HG02642 (cell line): ENCODE results near the gene CRNN.

Source experiments
- ATAC-seq: cut with Tn5 transposase; IDR thresholded peaks from one replicate; pipeline ENCODE4 v1.9.1; 2021; ENCODE audit warnings: mild to moderate bottlenecking; ENCODE audit not compliant: unreplicated experiment, poor library complexity

The CRNN gene

DNA sequence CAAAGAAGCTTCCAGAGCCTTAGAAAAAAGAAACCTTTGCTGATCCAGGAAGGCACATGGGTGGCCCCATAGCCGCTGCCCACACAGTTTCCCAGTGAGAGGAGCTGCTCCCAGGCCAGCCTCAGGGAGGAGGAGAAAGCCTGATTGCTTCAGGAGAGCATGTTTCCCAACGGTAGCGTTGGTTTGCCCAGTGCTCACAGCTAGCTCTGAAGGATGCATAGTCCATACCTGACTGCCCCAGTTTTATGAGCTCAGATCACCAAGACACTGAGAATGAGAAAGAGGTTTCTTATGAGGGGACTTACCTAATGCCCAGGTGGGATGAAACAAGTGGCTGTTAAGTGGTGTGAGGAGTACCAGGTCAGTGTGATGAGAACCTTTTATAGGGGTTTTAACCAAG lies at the start of gene CRNN:
TSS of gene CRNN (minus strand) at position 355 of the 400 bp plus-strand sequence. CDS start 2,030 bp downstream, outside the sequence.
- no peak for ATAC-seq

DNA sequence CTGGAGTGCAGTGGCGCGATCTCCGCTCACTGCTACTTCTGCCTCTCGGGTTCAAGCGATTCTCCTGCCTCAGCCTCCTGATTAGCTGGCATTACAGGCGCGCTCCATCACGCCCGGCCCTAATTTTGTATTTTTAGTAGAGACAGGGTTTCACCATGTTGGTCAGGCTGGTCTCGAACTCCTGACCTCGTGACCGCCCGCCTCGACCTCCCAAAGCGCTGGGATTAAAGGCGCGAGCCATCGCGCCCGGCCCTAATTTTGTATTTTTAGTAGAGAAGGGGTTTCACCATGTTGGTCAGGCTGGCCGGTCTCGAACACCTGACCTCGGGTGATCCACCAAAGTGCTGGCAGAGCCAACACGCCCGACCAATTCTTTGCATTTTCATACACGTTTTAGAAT lies 48.6 kb upstream of the CRNN start:
- ATAC-seq, result no peak

DNA sequence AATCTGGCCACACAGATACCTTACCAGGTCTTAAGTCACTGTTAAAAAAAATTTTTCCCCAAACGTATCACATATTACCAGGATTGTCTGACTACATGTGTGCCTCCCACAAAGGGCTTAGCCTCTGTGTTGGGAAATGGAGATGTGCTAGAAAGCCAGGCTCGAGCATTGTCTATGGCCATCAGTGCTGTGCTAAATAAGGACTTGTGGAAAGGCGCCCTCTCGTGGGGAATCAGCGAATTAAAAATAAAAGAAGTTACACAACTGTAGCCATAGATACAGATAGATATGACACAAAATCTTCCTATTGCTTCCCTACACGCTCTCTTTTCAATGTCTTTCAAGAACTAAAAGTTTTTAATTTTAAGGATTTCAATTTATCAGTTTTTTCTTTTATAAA lies 47.5 kb upstream of the CRNN start:
- no peak for ATAC-seq

DNA sequence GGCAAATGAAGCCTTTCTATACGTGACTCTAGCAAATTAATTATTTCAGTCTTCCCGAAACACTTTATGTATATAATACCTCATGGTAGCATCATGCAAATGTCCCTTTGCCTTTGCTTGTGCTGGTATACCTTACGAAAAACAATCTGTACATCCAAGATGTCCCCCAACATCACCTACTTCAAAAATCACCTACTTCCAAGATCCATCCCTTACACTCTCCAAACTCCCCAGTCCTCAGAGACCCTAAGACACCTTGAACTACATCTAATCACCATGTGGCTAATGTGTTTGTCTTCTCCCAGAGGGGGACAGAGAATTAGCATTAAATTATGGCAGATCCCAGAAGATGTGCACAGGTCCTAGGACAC lies 46.5 kb upstream of the CRNN start:
- no peak for ATAC-seq

DNA sequence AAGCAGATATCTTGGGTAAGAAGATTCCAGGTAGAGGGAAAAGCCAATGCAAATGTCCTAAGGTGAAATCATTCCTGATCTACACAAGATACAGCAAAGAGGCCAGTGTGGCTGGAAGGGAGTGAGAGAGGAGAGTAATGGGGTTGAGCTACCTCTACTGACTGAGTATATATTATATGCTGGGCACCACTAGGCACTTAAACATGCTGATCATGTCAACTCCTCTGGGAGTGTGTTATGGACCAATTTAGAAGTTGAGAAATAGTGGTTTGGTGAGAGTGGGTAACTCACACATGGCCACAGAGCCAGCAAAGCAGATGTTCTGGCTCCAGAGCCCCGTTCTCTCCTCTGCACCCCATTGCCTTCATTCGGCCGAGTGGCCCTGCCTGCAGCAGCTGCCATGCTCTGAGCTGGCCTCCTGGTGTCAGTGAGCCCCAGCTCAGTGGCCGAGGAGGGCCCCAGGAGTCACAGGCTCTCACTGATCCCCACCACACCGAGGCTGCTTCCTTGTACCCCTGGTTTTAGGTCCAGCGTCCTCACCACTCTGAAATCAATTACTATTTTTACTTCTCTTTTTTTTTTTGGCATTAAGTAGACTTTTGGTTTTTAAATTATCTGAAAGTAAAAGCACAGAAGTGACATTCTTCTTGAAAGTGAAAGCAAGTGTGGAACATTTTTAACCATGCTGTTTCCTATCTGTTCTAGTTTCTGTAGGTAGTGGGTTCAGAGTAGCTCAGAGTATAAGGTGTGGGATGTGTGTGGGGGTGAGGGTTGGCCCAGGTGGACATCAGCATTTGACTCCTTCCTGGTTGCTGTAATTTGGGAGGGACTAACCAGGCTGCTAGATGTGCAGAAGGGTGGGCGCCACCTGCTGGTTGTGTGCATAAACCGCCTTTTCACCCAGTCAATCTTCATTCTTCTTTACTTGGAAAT lies 45.8 kb upstream of the CRNN start:
- ATAC-seq, result peak; percentile 95

DNA sequence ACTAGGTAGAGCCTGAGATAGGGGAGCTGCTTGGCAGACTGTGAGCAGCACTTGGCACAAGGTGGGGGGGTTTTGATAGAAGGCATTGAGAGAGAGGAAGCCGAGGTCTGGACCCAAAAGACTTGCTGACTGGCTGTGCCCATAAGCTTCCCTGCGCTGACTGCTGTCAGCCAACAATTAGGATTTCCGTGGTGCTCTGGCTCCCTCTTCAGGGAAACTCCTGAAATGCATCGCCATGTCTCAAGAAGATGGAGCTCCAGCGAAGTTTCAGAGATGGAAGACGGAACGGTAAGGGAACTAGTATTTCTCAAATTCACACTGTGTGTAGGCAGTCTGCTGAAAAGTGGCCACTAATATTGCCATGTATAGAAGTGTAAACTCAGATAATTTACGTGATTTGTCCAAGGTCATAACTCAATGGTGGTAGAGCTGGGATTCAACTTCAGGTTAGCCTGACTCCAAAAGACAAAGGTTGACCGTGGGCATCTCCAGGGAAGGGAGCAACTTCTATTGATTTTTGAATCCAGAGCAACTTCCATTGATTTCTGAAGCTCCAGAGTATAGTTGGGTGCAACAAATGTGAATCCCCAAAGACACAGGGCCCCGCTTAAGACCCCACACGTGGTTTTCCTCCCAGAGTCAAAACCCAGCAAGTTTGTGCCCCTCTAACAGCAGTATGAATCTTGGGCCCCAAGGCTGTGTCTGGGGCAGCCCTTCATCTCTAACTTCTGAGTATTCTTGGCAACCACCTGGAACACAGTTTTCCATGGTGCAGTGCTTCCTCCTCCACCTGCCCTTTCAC lies 44.5 kb upstream of the CRNN start:
- ATAC-seq, result no peak

DNA sequence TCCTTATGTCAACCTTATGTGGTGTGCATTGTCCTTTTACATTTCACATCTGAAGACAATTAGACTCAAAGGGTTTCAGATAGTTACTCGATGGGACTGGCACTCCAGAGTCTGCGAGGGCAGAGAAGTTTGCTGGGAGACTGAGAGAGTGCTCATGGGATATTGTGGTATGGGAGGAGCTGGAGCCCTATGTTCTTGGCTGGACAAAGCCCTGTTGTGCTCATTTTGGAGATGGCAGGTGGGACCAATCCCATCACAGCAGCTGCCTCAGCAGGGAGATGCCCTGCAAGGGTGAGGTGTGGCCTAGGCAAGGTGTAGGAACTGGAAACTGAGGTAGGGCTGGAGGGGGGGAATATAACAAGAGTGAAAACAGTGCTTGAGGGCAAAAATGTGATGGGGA lies 43.5 kb upstream of the CRNN start:
- ATAC-seq, result no peak

DNA sequence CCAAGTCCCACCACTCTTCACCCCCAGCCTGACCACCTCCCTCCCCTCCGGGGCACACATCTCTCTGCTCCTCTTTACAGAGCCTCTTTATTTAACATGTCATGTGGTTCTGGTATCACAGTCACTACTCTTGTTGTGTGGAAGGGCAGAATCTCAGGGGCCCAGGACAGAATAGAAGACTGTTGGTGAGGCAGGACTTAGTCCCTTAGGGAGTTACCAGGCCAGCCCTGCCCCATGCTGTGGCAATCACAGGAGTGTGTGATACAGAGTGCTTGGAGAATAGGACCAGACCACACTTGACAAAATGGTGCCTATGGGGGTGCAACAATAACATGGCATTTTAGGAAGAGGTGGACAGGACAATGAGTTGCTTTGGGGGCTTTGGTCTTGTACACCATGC lies 43.0 kb upstream of the CRNN start:
- ATAC-seq, result no peak

DNA sequence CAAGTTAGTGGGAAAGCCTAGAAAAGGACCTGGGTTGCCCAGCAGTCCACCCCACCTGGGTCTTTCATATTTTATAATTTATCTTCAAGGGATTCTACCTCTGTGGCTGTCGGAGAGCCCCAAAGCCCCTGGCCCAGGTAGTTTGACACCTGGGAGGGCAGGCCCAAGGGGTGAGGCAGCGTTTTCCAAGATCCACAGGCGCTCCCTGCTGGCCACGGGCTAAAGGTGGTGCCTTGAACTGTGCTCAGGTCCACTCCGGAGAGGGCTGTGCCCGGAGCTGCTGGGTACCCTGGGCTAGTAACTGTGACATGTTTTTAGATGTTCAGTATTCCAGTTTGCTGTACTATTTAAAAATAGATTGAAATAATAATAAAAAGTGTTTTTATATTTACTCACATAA lies 37.2 kb upstream of the CRNN start:
- ATAC-seq, result no peak

DNA sequence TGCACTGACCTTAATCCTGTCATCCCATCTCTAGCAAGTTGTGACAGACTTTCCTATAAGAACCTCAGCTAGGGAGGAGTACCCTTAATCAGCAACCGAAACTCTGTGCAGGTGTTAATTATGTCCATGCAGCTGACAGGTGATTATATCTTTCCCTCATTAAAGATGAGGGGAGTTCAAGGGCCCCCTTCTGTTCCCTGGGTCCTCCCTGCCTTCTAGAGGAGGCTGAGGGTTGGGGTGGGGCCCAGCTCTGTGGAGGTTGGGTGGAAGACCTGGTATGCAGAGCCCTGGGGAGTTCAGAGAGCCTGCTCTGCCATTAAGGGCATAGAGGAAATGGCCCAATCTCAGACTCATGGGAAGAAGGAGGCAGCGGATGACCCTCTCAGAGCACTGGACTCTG lies 35.6 kb upstream of the CRNN start:
- ATAC-seq, result no peak

DNA sequence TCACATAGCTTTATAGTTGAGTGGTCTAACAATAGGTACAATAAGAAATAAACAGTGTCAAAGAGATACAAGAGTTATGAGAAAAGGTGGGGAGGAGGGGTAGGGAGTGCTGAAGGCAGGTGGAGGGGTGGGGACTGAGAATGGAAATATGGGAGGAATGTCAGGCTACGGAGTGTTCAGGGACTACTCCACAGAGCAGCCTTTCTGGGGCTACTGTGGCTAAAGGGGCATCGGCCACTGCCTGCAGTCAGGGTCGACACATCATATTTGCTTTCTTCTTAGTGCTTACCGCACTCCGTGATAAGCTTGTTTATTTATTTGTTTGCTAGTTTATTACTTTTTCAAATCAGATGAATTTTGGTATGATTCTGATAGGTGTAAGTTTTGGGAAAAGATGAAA lies 34.4 kb upstream of the CRNN start:
- no peak for ATAC-seq

DNA sequence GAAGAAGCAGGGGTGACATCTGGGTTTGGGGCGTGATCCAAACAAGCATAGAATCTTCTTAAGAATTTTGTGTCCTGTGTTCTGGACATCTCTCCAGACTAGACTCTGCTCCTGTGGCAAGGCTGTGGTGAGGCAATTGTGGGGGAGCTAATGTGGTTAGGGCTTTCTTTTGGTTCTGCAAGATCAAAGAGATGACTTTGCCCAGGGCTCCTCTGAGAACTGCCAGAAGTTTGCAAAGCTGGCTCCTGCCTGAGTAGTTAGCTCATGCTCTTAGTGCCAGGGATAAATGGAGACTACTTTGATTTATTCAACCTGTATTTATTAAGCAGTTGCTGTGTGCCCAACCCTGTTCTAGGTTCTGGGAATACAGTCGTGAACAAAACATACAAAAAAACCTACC lies 34.0 kb upstream of the CRNN start:
- ATAC-seq, result no peak

DNA sequence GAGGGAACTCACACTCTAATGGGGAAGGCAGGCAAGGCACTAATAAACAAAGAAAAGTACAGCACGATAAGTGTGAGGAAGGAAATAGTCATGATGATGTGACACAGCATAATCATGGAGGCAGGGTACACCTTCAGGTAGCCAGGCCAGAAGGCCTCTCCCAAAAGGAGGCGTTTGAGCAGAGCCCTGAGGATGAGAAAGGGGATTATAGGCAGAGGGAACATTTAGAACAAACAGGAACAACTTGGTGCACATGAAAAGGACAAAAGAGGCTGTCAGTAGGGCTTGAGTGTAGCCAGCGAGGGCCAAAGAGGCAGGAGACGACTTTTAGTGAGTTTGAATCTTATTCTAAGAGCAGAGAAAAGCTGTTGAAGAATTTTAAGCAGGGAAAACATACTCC lies 33.4 kb upstream of the CRNN start:
- ATAC-seq, result no peak

DNA sequence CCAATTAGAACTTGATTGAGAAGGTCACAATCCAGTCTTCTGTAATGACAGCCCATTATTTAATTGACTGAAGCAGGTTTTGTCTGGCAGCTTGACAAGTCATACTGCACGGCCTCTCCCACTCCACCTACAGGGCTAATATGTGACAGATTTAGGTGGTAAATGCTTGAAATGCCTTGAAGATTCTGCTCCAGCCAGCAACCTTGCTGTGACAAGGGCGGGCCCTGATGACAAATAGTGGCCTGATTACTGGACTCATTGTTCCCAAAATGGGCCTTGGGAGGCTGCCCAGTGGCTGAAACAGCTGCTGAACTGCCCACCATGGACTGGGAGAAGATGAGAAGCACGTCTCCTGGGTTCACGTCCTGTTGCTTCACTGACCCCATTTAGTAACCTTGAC lies 30.0 kb upstream of the CRNN start:
- ATAC-seq, result no peak

DNA sequence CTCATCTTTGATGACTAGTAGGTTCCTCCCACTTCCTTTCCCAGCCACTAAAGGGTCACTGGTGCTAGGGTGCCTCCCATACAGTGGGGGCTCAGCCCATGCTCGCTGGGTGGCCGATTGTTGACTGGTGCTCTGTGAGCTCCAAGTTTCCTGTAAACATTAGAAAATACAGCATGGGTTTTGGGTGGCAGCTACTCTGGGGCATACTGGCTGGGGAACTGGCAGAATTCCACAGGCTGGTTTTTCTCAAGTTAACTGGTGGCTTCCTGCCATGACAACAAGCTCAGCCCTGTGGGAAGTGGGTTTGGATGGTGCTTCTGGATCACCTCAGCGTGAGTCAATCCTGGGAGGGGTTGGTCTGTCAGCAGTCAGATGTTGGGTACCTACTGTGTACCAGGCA lies 28.7 kb upstream of the CRNN start:
- ATAC-seq, result no peak

DNA sequence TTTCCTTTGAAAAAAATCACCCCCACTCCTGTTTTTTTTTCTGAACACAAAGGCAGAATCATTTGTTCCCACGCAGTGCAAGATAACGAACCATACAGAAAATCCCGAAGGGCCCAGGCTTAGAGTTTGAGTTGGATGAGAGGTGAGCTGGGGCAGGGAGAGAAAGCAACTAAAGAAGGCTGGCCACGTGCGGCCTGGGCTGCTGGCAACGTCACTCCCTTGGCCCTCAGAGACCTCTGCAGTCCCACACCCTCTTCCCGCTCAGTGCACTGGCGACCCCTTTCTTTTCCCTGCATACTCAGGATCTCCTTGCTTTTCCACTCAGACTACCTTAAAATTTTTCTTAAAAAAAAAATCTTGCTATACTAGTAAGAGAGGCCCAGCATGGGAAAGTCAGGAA lies 28.2 kb upstream of the CRNN start:
- ATAC-seq, result no peak

DNA sequence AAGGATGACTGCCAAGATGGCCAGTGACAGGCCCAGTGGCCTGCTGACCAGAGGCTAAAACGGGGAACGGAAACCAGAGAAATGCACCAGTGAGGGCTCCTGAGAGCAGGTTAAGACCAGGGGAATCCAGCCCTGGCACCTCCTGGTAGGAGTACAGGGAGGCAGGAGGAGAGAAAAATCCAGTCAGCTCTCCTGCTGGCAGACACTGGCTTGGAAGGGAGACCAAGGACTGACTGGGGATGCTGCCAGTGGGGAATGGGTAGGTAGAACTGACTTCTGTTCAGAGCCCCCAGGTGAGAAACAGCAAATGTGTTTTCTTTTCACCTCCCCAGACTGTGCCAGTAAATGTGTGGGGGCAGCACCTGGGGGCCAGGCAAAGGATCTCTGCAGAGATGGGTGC lies 27.7 kb upstream of the CRNN start:
- no peak for ATAC-seq

DNA sequence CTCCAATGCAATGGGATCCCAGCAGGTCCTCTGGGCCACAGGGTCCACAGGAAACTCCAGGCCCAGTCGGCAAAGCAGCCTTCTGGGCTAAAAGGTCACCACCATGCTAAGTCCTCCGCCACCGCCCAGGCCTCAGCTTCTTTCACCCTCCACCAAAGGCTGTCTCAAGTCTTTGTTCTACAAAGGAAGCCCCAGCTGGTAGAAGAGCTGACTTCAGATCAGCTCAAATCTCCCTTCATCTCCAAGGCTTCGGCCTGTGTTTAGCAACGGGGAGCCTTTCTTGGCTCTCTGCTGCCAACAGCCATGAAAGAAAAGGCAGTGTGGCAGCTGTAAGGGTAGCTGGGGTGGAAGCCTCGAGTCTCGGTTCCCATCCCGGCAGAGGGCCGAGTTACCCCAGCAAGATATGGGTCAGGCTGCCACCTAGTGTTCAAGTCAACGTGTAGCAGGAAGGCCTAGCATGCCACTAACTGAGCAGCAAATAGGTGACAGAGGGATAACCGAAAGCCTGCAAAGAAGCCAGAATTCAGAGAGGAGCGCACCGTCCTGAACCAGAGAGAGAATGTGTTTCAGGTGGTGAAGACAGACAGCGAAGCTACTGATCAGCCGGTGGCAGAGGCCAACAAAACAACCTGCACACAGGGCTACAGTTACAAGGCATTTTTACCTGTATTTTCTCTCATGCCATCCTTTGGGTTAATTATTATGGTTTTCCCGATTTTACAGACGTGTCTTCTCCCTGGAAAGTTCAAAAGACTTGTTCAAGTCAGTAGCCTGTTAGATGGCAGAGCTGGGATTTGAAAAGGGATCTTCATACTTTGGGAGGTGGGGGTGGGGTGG lies 26.8 kb upstream of the CRNN start:
- peak; percentile 96 for ATAC-seq

DNA sequence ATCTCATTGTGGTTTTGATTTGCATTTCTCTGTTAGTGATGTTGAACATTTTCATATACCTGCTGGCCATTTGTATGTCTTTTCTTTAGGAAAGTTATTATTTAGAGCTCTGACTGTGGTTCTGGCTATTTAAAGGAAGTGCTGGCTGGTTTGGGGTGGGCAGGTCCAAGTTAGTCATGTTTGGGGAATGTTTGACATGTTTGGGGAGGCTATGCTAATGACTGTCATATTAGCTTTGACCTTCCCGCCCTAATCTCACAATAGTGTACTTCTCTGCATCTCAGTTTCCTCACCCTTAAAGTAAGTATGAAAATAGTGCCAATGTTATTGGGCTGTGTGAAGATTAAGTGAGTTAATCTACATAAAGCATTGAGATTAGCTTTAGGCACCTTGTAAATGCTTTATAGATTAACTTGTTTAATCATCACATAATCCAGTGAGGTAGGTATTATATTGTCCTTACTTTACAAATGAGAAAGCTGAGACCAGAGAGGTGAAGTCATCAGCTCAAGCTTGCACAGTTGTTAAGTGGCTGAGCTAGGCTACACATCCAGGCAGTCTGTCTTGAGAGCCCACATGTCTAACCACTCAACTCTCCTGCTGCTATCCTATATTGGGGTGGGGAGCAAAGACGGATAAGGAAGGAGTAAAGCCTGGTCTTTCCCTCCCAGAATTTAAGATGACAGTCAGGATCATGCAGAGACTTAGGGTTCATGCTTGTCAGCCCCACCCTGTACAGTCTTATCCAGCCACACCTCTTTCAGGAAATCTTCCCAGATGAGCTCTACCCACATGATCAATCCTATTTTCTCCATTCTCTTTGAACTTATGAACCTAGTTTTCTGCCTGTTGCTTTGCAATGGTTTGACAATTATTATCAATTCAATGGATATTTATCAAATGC lies 22.8 kb upstream of the CRNN start:
- ATAC-seq, result no peak

DNA sequence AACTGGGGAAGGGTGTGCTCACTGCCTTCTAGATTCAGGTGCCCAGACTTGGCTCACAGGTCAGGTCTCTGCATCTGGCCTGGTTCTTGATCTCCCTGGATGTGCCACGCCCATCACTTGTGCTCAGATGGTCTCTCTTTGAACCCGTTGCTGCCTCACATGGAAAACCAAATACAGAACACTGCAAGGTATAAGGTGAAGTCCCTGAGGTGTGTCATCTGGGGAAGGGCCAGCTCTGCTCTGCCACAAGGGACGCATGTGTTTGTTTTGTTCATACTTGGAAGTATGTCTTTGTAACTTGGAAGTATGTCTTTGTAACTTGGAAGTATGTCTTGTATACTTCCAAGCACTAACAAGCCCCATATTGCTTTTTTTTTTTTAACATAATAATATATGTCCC lies 13.4 kb upstream of the CRNN start:
- no peak for ATAC-seq
